GM12892 (cell line): ENCODE measurements around the gene SYT2.

Experiments used
- POLR2A ChIP-seq: IDR thresholded peaks from 2 replicates; pipeline ENCODE4 v1.6.1; 2011; ENCODE audit warnings: low read depth, low read length, control low read depth
- POLR2AphosphoS5 ChIP-seq: IDR thresholded peaks from 2 replicates; pipeline ENCODE4 v1.6.1; 2011; ENCODE audit warnings: low read depth, low read length, control low read depth
- TAF1 ChIP-seq: IDR thresholded peaks from 2 replicates; pipeline ENCODE4 v1.6.1; 2011; ENCODE audit warnings: low read depth, mild to moderate bottlenecking, control low read depth, low read length, borderline replicate concordance

DNA sequence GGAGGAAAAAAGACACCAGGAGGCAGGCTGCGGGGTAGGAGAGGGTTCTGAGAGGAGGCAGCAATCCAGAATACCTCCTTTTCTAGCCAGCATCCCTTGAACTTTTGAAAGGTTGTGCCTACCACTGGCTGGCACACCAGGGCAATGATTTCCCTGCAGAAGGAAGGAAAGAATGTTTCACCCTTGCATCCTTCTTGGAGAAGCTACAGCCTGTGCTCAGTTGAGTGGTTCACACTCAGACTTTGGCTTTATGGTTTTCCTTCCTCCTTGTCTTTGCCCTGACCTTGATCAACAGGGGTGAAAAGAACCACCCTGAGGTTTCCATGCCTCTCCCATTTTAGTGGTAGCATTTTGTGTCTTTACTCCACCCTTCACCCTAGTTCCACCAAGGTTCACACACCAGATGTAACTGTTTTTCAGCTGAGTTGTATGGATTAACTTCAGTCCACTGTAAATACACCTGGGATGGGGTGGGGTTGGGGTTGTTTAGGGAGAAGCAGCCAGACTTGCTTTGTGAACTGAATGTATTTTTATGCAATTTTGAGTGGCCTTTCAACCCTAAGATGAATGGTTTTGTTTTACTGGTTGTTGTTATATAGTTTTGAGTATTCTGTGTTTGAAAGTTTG is 122.3 kb downstream of the SYT2 start:
- TF ChIP-seq POLR2A (no peak), POLR2AphosphoS5 (no peak), TAF1 (no peak)
